Left ventricle myocardium inferior (tissue), 1 donor: ENCODE data around the gene ZFHX3. TPM values are rescaled to one million over a fixed set of nuclear protein-coding genes. Genes with fewer than 3 reads are reported as not detected.

ENCODE experiments used
- DNase-seq: peaks from one replicate; pipeline ENCODE4 v3.0.0-alpha.2; 2020
- H3K27ac ChIP-seq: fragments of 200-600 bp; replicated peaks from 2 replicates; pipeline ENCODE4 v1.8.0; 2021
- H3K27me3 ChIP-seq: fragments of 200-600 bp; 2 replicates; pipeline ENCODE4 v1.8.0; 2021; ENCODE audit warnings: low read depth
- H3K36me3 ChIP-seq: fragments of 200-600 bp; 2 replicates; pipeline ENCODE4 v1.8.0; 2021
- H3K4me1 ChIP-seq: fragments of 200-600 bp; 2 replicates; pipeline ENCODE4 v1.8.0; 2021
- H3K4me3 ChIP-seq: fragments of 200-600 bp; 2 replicates; pipeline ENCODE4 v1.8.0; 2021; ENCODE audit warnings: mild to moderate bottlenecking, moderate library complexity
- H3K9me3 ChIP-seq: fragments of 200-600 bp; replicated peaks from 2 replicates; pipeline ENCODE4 v1.8.0; 2021
- intact Hi-C: fragments of 100-400 bp; cut with micrococcal nuclease; formaldehyde crosslinking; loops from one replicate; pipeline ENCODE4 v1.11.0; 2022
- total RNA-seq: library from RNA; stranded (reverse); fragmentation: NEBNext Ultra II Directional; extraction: Animal tissue kit (Norgen Biotek cat#: 25700); gene quantifications from one replicate; pipeline ENCODE4 v1.2.1, GENCODE V29; 2021
- TF ChIP-seq, protein P1 (sequence below): fragments of 200-600 bp; IDR thresholded peaks from 2 replicates; pipeline ENCODE4 v1.8.0; 2021; ENCODE audit warnings: antibody characterized with exemption, mild to moderate bottlenecking, borderline replicate concordance
- donor health status: DM: no; HTN: yes; CAD: no; lungs with severe emphysema.

ZFHX3 gene
- total RNA-seq, 1 donor from 2014 or later = 9.6 TPM

DNA sequence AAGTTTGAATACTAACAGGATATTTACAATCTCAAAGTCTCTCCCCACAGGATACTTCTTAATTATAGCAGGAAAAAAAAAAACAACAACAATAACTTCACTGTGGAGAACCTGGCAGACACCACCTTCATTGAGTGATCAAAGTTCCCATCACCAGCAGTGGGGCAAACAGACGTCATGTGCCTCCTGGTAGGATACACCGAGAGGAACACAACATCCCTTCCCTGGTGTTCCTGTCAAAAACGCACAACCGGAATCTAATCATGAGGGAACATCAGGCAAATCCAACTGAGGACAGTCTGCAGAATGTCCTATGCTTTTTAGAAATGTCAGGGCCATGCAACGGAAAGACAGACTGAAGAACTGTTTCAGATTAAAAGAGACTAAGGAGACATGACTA is 80.0 kb downstream of the ZFHX3 start:
- intact Hi-C loops = no loop called here
- TF ChIP-seq, protein P1, sequence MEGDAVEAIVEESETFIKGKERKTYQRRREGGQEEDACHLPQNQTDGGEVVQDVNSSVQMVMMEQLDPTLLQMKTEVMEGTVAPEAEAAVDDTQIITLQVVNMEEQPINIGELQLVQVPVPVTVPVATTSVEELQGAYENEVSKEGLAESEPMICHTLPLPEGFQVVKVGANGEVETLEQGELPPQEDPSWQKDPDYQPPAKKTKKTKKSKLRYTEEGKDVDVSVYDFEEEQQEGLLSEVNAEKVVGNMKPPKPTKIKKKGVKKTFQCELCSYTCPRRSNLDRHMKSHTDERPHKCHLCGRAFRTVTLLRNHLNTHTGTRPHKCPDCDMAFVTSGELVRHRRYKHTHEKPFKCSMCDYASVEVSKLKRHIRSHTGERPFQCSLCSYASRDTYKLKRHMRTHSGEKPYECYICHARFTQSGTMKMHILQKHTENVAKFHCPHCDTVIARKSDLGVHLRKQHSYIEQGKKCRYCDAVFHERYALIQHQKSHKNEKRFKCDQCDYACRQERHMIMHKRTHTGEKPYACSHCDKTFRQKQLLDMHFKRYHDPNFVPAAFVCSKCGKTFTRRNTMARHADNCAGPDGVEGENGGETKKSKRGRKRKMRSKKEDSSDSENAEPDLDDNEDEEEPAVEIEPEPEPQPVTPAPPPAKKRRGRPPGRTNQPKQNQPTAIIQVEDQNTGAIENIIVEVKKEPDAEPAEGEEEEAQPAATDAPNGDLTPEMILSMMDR = no peak
- H3K27ac ChIP-seq = no peak overlapping the region
- H3K27me3 ChIP-seq = no peaks in the 10 kb centered on the region
- peaks cover 34% of the 10 kb centered on the region for H3K4me1 ChIP-seq
- DNase-seq = no peak
- H3K9me3 ChIP-seq = no peaks in the 10 kb centered on the region
- H3K4me3 ChIP-seq = no peak overlapping the region
- no peaks in the 10 kb centered on the region for H3K36me3 ChIP-seq

DNA sequence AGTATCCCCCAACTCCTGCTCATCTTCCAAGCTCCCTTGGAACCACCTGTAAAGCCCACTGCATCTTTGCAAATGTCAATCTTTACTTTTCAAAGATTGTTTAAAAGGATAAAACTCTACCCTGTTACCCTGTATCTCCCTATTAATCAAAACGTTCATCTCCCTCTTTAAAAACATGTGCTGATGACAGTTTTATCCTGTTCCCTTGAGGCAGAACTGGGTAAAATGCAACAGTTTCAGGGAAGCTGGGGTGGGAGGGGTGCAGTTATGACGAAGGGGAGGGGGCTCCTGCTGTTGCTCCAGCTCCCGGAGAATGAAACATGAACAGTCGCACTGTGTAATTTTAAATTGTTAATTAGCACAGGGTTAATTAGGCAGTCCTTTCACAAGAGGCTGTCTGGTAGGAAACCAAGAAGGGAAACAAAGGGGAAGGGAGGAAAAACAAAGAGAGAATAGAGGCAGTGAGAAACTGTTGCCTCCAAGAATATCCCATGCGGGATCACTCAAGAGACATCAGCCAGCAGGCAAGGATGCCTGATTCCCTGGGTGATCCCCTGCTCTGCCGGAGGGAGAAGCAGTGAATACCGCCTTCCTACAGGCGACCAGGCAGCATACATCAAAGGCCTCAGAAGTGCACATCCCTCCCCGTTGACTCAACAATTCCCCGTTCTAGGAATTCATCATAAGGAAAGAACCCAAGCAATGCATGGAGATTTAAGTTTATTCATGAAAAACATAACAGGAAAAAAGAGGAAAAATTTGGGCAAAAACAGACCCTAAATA is 84.2 kb downstream of the ZFHX3 start:
- Histone ChIP-seq H3K4me1 (peaks cover 40% of the 10 kb centered on the region), H3K36me3 (peaks cover 15% of the 10 kb centered on the region), H3K4me3 (no peak overlapping the region), H3K27me3 (no peaks in the 10 kb centered on the region), H3K9me3 (no peaks in the 10 kb centered on the region), H3K27ac (no peak overlapping the region)
- DNase-seq = no peak
- intact Hi-C loops = no loop called here
- TF ChIP-seq, protein P1 = no peak

DNA sequence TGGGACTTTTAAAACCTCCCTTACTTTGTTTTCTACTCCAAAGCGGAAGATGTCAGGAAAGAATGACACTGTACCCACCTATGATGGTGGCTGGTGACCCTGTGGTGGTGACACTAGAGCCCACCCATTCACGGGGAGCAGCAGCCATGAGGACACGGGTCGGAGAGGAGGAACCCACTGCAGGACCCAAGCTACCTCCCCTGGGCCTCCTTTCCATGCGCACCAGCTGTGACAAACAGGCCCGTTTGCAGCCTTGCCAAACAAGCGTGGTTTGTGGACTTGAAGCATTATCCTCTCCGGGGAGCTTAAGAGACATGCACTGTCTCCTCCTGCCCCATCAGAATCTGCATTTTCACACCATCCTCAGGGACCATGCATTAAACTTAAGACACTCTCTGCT is 85.6 kb downstream of the ZFHX3 start:
- H3K27me3 ChIP-seq = no peaks in the 10 kb centered on the region
- no peak for DNase-seq
- H3K27ac ChIP-seq = no peak overlapping the region
- peaks cover 29% of the 10 kb centered on the region for H3K36me3 ChIP-seq
- intact Hi-C loops = no loop called here
- peaks cover 32% of the 10 kb centered on the region for H3K4me1 ChIP-seq
- no peaks in the 10 kb centered on the region for H3K9me3 ChIP-seq
- TF ChIP-seq, protein P1 = no peak
- H3K4me3 ChIP-seq = no peak overlapping the region

DNA sequence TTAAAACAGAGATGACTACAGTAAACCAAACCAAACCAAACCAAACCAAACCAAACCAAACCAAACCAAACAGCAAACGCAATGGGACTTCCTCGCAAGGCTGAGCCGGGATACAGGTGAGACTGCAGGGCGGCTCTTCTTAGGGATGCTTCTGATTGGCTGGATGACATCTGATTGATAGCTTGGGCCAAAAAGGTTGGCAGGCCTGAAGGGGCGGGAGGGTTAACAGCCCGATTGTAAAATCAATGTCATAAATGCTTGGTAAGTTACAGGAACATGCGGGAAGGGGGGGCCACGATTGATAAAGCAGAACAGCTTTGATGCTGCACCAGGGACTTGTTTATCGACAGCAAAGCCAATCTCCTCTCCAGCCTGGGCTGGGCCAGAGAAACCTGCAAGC is 86.1 kb downstream of the ZFHX3 start:
- no peak overlapping the region for H3K4me3 ChIP-seq

DNA sequence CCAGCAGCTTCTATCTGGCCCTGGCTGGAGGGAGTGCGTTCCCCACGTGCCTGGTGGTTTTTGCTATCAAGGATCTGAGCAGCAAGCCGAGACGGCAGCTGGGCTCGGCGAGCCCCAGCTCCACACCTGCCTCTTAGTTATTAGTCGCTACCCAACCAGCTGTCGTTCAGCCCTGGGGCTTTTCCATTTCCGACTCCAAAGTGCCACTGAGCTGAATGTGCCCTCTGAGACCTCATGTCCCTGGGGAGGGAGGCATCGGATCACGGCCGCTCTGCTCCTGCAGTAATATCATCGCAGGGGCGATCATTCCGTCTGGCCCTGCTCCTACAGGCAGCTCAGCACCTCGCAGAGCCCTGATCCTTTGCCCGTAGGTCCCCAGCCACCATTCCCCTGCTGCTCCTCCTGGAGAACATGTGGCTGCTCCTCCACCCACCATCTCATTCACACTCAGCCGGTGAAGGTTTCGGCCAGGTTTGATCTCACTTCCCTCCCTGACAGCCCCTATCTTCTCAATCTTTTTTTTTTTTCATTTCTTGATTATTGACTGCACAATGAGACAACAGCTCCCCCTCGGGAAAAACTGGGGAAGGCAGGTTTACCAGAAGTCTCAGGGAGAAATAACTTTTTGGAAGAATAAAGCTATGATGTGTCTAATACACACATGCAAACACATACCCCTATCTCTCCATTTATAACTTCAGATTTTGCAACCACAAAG is 86.7 kb downstream of the ZFHX3 start:
- no peaks in the 10 kb centered on the region for H3K9me3 ChIP-seq
- H3K4me3 ChIP-seq = no peak overlapping the region
- H3K36me3 ChIP-seq = peaks cover 36% of the 10 kb centered on the region
- H3K27ac ChIP-seq = no peak overlapping the region
- TF ChIP-seq, protein P1 = peak; percentile 38
- H3K27me3 ChIP-seq = no peaks in the 10 kb centered on the region
- peaks cover 32% of the 10 kb centered on the region for H3K4me1 ChIP-seq
- intact Hi-C loops = no loop called here
- DNase-seq = no peak

More for the DNA sequence above, 86.1 kb downstream of the ZFHX3 start:
- Histone ChIP-seq H3K27ac (no peak overlapping the region), H3K36me3 (peaks cover 34% of the 10 kb centered on the region), H3K27me3 (no peaks in the 10 kb centered on the region), H3K4me1 (peaks cover 32% of the 10 kb centered on the region), H3K9me3 (no peaks in the 10 kb centered on the region)
- TF ChIP-seq, protein P1 = no peak
- intact Hi-C loops = no loop called here
- no peak for DNase-seq
